IMR-90 (cell line): ENCODE results near the gene HCN2. TPM values are rescaled to one million over a fixed set of nuclear protein-coding genes. Genes with fewer than 3 reads are reported as not detected.

Source experiments
- ATAC-seq: fragments of 200-7000 bp; cut with Tn5 transposase; 2 replicates; pipeline ENCODE4 v1.9.1; 2020; ENCODE audit warnings: low read depth, mild to moderate bottlenecking, moderate library complexity
- BruUV-seq: library from RNA; stranded (reverse); fragments of 400-500 nt; replicated peaks from 2 replicates; lab custom pipeline; 2021; lab: Mats Ljungman, UMichigan
- CTCF ChIA-PET: fragments of 300-600 bp; formaldehyde crosslinking; extraction: SDS; loops from one replicate; lab custom pipeline; 2021; ENCODE audit warnings: antibody characterized with exemption; lab: Yijun Ruan, JAX
- POLR2A ChIA-PET: fragments of 300-600 bp; sonication (Branson Sonifier 250); formaldehyde crosslinking; loops from one replicate; lab custom pipeline; 2022; ENCODE audit warnings: antibody characterized with exemption; ENCODE audit not compliant: unreplicated experiment; lab: Charles Lee
- DNase-seq: peaks from one replicate; pipeline ENCODE4 v3.0.0; 2013
- H2AFZ ChIP-seq: replicated peaks from 2 replicates; pipeline ENCODE3; 2013; ENCODE audit warnings: low read length, mild to moderate bottlenecking; ENCODE audit not compliant: poor library complexity
- H2AK5ac ChIP-seq: 2 replicates; pipeline ENCODE4 v1.6.1; 2013; ENCODE audit warnings: low read depth, low read length, inconsistent platforms
- H2AK9ac ChIP-seq: replicated peaks from 2 replicates; pipeline ENCODE3; 2013; ENCODE audit warnings: mild to moderate bottlenecking, low read depth, low read length, moderate library complexity; ENCODE audit not compliant: poor library complexity
- H2BK120ac ChIP-seq: 2 replicates; pipeline ENCODE4 v1.6.1; 2013; ENCODE audit warnings: low read depth, low read length, inconsistent platforms
- H2BK15ac ChIP-seq: 3 replicates; pipeline ENCODE4 v1.6.1; 2013; ENCODE audit warnings: low read depth, low read length, inconsistent platforms
- H2BK20ac ChIP-seq: 2 replicates; pipeline ENCODE4 v1.6.1; 2013; ENCODE audit warnings: low read depth, mild to moderate bottlenecking, inconsistent platforms, low read length, moderate library complexity
- H2BK5ac ChIP-seq: 2 replicates; pipeline ENCODE4 v1.6.1; 2013; ENCODE audit warnings: mild to moderate bottlenecking, low read depth, low read length, inconsistent platforms; ENCODE audit not compliant: poor library complexity, severe bottlenecking
- H3K14ac ChIP-seq: replicated peaks from 2 replicates; pipeline ENCODE4 v1.6.1; 2013; ENCODE audit warnings: low read depth, low read length, inconsistent platforms
- H3K18ac ChIP-seq: 2 replicates; pipeline ENCODE4 v1.6.1; 2013; ENCODE audit warnings: low read depth, low read length, control low read depth
- H3K23ac ChIP-seq: 2 replicates; pipeline ENCODE4 v1.6.1; 2013; ENCODE audit warnings: low read depth, low read length, inconsistent platforms
- H3K27ac ChIP-seq: 2 replicates; pipeline ENCODE4 v1.5.1; 2013; ENCODE audit warnings: mild to moderate bottlenecking, control low read depth, low read length; ENCODE audit not compliant: insufficient read depth
- H3K27me3 ChIP-seq: 2 replicates; pipeline ENCODE4 v1.6.1; 2013; ENCODE audit warnings: low read length; ENCODE audit not compliant: control insufficient read depth, insufficient read depth
- H3K36me3 ChIP-seq: 2 replicates; pipeline ENCODE4 v1.6.1; 2013; ENCODE audit warnings: low read length, mixed read lengths; ENCODE audit not compliant: control insufficient read depth, insufficient read depth
- H3K4ac ChIP-seq: 2 replicates; pipeline ENCODE4 v1.6.1; 2013; ENCODE audit warnings: low read depth, low read length, inconsistent platforms
- H3K4me1 ChIP-seq: 2 replicates; pipeline ENCODE4 v1.6.1; 2013; ENCODE audit warnings: low read length, mixed read lengths; ENCODE audit not compliant: control insufficient read depth, insufficient read depth
- H3K4me2 ChIP-seq: 2 replicates; pipeline ENCODE4 v1.6.1; 2013; ENCODE audit warnings: low read depth, mild to moderate bottlenecking, control low read depth, low read length, moderate library complexity
- H3K4me3 ChIP-seq: 2 replicates; pipeline ENCODE4 v1.5.1; 2013; ENCODE audit warnings: low read depth, mild to moderate bottlenecking, control low read depth, low read length, moderate library complexity; ENCODE audit not compliant: insufficient read depth
- H3K56ac ChIP-seq: 2 replicates; pipeline ENCODE4 v1.6.1; 2013; ENCODE audit warnings: low read length, inconsistent platforms; ENCODE audit not compliant: insufficient read depth; ENCODE audit errors: extremely low read depth
- H3K79me1 ChIP-seq, 2 experiments: 2 replicates each; pipeline ENCODE4 v1.6.1; 2013; ENCODE audit warnings: low read length in 2 of 2, inconsistent platforms in 1 of 2, low read depth in 1 of 2
- H3K9ac ChIP-seq: 2 replicates; pipeline ENCODE4 v1.6.1; 2013; ENCODE audit warnings: low read depth, low read length, control low read depth
- H3K9me1 ChIP-seq: 2 replicates; pipeline ENCODE4 v1.6.1; 2013; ENCODE audit warnings: low read length, inconsistent platforms; ENCODE audit not compliant: insufficient read depth
- H3K9me3 ChIP-seq: 2 replicates; pipeline ENCODE4 v1.6.1; 2013; ENCODE audit warnings: low read length; ENCODE audit not compliant: control insufficient read depth, insufficient read depth
- H4K20me1 ChIP-seq: 2 replicates; pipeline ENCODE4 v1.6.1; 2013; ENCODE audit warnings: low read length, inconsistent platforms; ENCODE audit not compliant: insufficient read depth
- H4K5ac ChIP-seq: 2 replicates; pipeline ENCODE4 v1.6.1; 2013; ENCODE audit warnings: mild to moderate bottlenecking, low read depth, low read length, control low read depth
- H4K8ac ChIP-seq, 2 experiments: 2 replicates each; pipeline ENCODE4 v1.6.1; 2013; ENCODE audit warnings: low read depth in 2 of 2, low read length in 2 of 2, control low read depth in 1 of 2, inconsistent platforms in 1 of 2
- H4K91ac ChIP-seq: 2 replicates; pipeline ENCODE4 v1.6.1; 2013; ENCODE audit warnings: low read depth, low read length, inconsistent platforms; ENCODE audit not compliant: insufficient read depth
- RCOR1 ChIP-seq: IDR thresholded peaks from 2 replicates; pipeline ENCODE4 v1.6.1; 2012; ENCODE audit warnings: mild to moderate bottlenecking, low read length, improper control_type of control experiment; ENCODE audit not compliant: insufficient replicate concordance
- WGBS, 2 experiments: methylation state at CpG; one replicate each; pipeline versions ENCODE4 v1.1.5 to v1.1.7; 2013; ENCODE audit warnings: missing lambda C conversion rate in 2 of 2; ENCODE audit not compliant: insufficient read length in 1 of 2; ENCODE audit errors: extremely low coverage in 2 of 2; 5-methylcytosine and 5-hydroxymethylcytosine counted together
- dilution Hi-C: fragments of 300-500 bp; cut with HindIII; formaldehyde crosslinking; loops from one replicate; pipeline ENCODE4 v1.14.3; 2018; ENCODE audit warnings: low sequenced_read_pairs; ENCODE audit not compliant: unreplicated experiment
- in situ Hi-C: fragments of 300-500 bp; cut with MboI; formaldehyde crosslinking; loops from 3 replicates; pipeline ENCODE4 v1.14.3; 2019; ENCODE audit warnings: low sequenced_read_pairs, inconsistent platforms, mixed read lengths
- intact Hi-C: fragments of 100-400 bp; cut with micrococcal nuclease; formaldehyde crosslinking; loops from 2 replicates; pipeline ENCODE4 v1.10.0; 2022
- polyA plus RNA-seq, 3 experiments: library from polyadenylated mRNA; depleted of rRNA; stranded (reverse); fragments of >200 nt; gene quantifications; 2 replicates each; pipeline ENCODE4 v1.2.3, GENCODE V29; 2012; ENCODE audit warnings: low replicate concordance in 1 of 3
- total RNA-seq: library from RNA; depleted of rRNA; stranded (reverse); fragments of >200 nt; gene quantifications from 2 replicates; pipeline ENCODE4 v1.2.3, GENCODE V29; 2012
- TF ChIP-seq, protein P1 (sequence below): fragments of 150-350 bp; IDR thresholded peaks from 2 replicates; pipeline ENCODE4 v1.6.1; 2016; ENCODE audit warnings: low read depth, mild to moderate bottlenecking, low read length, moderate library complexity, borderline replicate concordance

The HCN2 gene
- total and polyA plus RNA-seq, 2 of the 4 experiments (the other 2 are of a cell fraction), result 0.72 to 2.6 TPM

DNA sequence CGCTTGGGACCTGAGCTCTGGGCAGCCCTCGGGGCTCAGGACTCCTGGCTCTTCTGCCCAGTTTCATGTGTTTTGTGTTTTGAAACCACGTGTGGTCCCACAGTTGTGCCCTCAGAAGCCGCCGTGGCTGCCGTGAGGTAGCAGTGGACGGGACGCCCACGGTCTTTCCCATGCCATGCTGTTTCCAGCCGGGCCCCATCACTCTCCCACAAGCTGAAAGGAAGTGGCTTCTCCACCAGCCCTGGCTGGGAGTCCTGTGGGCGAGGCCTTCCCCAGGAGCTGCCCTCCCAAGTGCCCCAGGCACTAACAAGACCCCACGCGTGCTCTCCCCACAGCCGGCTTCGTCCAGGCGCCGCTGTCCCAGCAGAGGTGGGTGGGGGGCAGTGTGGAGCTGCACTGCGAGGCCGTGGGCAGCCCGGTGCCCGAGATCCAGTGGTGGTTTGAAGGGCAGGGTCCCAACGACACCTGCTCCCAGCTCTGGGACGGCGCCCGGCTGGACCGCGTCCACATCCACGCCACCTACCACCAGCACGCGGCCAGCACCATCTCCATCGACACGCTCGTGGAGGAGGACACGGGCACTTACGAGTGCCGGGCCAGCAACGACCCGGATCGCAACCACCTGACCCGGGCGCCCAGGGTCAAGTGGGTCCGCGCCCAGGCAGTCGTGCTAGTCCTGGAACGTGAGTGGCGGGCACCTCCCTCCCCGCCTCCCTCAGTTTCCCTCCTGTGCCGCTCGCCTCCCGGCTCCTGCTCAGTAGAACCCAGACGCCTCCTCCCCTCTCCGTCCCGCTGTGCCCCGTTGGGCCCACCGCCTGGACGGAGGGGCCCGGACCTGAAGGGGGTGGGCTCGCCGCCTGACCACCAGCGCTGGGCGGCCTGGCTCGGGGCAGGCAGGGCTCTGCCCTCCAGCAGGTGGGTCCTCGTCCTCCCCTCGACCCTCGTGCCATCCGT lies 12.0 kb upstream of the HCN2 start:
- H2BK120ac ChIP-seq, result no peak overlapping the region
- H3K4ac ChIP-seq, result no peak overlapping the region
- no peak overlapping the region for H3K9ac ChIP-seq
- ChIA-PET POLR2A (no interaction called here), CTCF (no interaction called here)
- dilution Hi-C loops, result no loop called here
- no peak overlapping the region for H3K14ac ChIP-seq
- H3K4me2 ChIP-seq, result no peak overlapping the region
- no peak overlapping the region for H2BK5ac ChIP-seq
- peaks cover 22% of the 10 kb centered on the region; the same call in 1 of the 2 replicates for H3K36me3 ChIP-seq
- no peak for DNase-seq
- peaks cover 7% of the 10 kb centered on the region; the same call in 1 of the 2 replicates for H3K9me1 ChIP-seq
- TF ChIP-seq, protein P1, sequence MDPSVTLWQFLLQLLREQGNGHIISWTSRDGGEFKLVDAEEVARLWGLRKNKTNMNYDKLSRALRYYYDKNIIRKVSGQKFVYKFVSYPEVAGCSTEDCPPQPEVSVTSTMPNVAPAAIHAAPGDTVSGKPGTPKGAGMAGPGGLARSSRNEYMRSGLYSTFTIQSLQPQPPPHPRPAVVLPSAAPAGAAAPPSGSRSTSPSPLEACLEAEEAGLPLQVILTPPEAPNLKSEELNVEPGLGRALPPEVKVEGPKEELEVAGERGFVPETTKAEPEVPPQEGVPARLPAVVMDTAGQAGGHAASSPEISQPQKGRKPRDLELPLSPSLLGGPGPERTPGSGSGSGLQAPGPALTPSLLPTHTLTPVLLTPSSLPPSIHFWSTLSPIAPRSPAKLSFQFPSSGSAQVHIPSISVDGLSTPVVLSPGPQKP, result no peak
- no peak for TF ChIP-seq RCOR1
- H4K91ac ChIP-seq, result no peak overlapping the region
- H3K4me3 ChIP-seq, result no peak overlapping the region
- peaks cover 0 to 66% of the 10 kb centered on the region in 2 experiments; a peak in 2 of 4 replicates for H3K79me1 ChIP-seq
- H4K5ac ChIP-seq, result no peak overlapping the region
- no peak overlapping the region for H3K23ac ChIP-seq
- no peak overlapping the region for H4K8ac ChIP-seq
- in situ Hi-C loops, result no loop called here
- no peaks in the 10 kb centered on the region for H3K27me3 ChIP-seq
- H2BK20ac ChIP-seq, result no peak overlapping the region
- no peaks in the 10 kb centered on the region for H3K9me3 ChIP-seq
- intact Hi-C loops, result no loop called here
- H2BK15ac ChIP-seq, result no peak overlapping the region
- H4K20me1 ChIP-seq, result peaks cover 85% of the 10 kb centered on the region
- H2AK9ac ChIP-seq, result peak overlapping the region; percentile 24
- no peak overlapping the region for H2AK5ac ChIP-seq
- no peak overlapping the region for H3K27ac ChIP-seq
- WGBS, 2 experiments, result 91% methylated on average over 41 of the region's 66 CpGs; no CpG with 5 or more reads in 1 of the 2 experiments
- ATAC-seq, result no peak
- no TSS peak for BruUV-seq
- H3K18ac ChIP-seq, result no peak overlapping the region
- no peak overlapping the region for H3K56ac ChIP-seq
- peaks cover 20% of the 10 kb centered on the region for H3K4me1 ChIP-seq
- no peak overlapping the region for H2AFZ ChIP-seq
